Measurements from ENCODE around the gene NEAT1. TPM values are rescaled to one million over a fixed set of nuclear protein-coding genes. Genes with fewer than 3 reads are reported as not detected.

NEAT1 gene
- total RNA-seq, 1 donor from 2014 or later = 37.2 TPM

DNA sequence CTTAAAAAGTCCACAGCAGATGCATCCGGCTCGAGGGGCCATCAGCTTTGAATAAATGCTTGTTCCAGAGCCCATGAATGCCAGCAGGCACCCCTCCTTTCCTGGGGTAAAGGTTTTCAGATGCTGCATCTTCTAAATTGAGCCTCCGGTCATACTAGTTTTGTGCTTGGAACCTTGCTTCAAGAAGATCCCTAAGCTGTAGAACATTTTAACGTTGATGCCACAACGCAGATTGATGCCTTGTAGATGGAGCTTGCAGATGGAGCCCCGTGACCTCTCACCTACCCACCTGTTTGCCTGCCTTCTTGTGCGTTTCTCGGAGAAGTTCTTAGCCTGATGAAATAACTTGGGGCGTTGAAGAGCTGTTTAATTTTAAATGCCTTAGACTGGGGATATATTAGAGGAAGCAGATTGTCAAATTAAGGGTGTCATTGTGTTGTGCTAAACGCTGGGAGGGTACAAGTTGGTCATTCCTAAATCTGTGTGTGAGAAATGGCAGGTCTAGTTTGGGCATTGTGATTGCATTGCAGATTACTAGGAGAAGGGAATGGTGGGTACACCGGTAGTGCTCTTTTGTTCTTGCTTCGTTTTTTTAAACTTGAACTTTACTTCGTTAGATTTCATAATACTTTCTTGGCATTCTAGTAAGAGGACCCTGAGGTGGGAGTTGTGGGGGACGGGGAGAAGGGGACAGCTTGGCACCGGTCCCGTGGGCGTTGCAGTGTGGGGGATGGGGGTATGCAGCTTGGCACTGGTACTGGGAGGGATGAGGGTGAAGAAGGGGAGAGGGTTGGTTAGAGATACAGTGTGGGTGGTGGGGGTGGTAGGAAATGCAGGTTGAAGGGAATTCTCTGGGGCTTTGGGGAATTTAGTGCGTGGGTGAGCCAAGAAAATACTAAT, 1.9 kb downstream of the NEAT1 start:
- TF ChIP-seq, protein P1, sequence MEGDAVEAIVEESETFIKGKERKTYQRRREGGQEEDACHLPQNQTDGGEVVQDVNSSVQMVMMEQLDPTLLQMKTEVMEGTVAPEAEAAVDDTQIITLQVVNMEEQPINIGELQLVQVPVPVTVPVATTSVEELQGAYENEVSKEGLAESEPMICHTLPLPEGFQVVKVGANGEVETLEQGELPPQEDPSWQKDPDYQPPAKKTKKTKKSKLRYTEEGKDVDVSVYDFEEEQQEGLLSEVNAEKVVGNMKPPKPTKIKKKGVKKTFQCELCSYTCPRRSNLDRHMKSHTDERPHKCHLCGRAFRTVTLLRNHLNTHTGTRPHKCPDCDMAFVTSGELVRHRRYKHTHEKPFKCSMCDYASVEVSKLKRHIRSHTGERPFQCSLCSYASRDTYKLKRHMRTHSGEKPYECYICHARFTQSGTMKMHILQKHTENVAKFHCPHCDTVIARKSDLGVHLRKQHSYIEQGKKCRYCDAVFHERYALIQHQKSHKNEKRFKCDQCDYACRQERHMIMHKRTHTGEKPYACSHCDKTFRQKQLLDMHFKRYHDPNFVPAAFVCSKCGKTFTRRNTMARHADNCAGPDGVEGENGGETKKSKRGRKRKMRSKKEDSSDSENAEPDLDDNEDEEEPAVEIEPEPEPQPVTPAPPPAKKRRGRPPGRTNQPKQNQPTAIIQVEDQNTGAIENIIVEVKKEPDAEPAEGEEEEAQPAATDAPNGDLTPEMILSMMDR (conservative IDR thresholded peaks at IDR 0.05) = no peak
- H3K36me3 Mint-ChIP-seq (ENCODE audit: low read depth) = no peaks in the 10 kb centered on the region
- H3K4me3 Mint-ChIP-seq = peak overlapping the region; percentile 92
- H3K9me3 Mint-ChIP-seq = no peaks in the 10 kb centered on the region
- peak overlapping the region; percentile 88 for H3K27ac Mint-ChIP-seq (ENCODE audit: unreplicated experiment)
- no peak for DNase-seq (ENCODE audit: low read depth, low spot score)
- peaks cover 14% of the 10 kb centered on the region for H3K27me3 Mint-ChIP-seq (ENCODE audit: low read depth)
- peaks cover 87% of the 10 kb centered on the region for H3K4me1 Mint-ChIP-seq

DNA sequence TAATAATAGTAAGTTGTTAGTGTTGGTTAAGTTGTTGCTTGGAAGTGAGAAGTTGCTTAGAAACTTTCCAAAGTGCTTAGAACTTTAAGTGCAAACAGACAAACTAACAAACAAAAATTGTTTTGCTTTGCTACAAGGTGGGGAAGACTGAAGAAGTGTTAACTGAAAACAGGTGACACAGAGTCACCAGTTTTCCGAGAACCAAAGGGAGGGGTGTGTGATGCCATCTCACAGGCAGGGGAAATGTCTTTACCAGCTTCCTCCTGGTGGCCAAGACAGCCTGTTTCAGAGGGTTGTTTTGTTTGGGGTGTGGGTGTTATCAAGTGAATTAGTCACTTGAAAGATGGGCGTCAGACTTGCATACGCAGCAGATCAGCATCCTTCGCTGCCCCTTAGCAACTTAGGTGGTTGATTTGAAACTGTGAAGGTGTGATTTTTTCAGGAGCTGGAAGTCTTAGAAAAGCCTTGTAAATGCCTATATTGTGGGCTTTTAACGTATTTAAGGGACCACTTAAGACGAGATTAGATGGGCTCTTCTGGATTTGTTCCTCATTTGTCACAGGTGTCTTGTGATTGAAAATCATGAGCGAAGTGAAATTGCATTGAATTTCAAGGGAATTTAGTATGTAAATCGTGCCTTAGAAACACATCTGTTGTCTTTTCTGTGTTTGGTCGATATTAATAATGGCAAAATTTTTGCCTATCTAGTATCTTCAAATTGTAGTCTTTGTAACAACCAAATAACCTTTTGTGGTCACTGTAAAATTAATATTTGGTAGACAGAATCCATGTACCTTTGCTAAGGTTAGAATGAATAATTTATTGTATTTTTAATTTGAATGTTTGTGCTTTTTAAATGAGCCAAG, 2.7 kb downstream of the NEAT1 start:
- peak overlapping the region; percentile 92 for H3K4me3 Mint-ChIP-seq
- TF ChIP-seq, protein P1 (conservative IDR thresholded peaks at IDR 0.05) = peak; percentile 29
- H3K27ac Mint-ChIP-seq (ENCODE audit: unreplicated experiment) = no peak overlapping the region
- H3K27me3 Mint-ChIP-seq (ENCODE audit: low read depth) = peaks cover 14% of the 10 kb centered on the region
- no peaks in the 10 kb centered on the region for H3K36me3 Mint-ChIP-seq (ENCODE audit: low read depth)
- no peak for DNase-seq (ENCODE audit: low read depth, low spot score)
- H3K4me1 Mint-ChIP-seq = peaks cover 88% of the 10 kb centered on the region
- H3K9me3 Mint-ChIP-seq = no peaks in the 10 kb centered on the region

DNA sequence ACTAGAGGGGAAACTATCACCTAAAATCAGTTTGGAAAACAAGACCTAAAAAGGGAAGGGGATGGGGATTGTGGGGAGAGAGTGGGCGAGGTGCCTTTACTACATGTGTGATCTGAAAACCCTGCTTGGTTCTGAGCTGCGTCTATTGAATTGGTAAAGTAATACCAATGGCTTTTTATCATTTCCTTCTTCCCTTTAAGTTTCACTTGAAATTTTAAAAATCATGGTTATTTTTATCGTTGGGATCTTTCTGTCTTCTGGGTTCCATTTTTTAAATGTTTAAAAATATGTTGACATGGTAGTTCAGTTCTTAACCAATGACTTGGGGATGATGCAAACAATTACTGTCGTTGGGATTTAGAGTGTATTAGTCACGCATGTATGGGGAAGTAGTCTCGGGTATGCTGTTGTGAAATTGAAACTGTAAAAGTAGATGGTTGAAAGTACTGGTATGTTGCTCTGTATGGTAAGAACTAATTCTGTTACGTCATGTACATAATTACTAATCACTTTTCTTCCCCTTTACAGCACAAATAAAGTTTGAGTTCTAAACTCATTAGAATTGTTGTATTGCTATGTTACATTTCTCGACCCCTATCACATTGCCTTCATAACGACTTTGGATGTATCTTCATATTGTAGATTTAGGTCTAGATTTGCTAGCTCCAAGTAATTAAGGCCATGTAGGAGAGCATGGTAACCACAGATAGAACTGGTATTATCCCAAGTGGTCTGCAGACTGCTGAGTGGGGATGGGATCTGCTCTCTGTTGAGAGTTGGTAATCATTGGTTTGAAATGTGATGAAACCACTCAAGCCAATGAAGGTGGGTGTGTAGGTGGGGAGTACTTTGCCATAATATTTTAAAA, 3.6 kb downstream of the NEAT1 start:
- DNase-seq (ENCODE audit: low read depth, low spot score) = no peak
- H3K4me3 Mint-ChIP-seq = peak overlapping the region; percentile 8
- TF ChIP-seq, protein P1 (conservative IDR thresholded peaks at IDR 0.05) = no peak
- no peak overlapping the region for H3K27ac Mint-ChIP-seq (ENCODE audit: unreplicated experiment)
- H3K9me3 Mint-ChIP-seq = no peaks in the 10 kb centered on the region
- H3K4me1 Mint-ChIP-seq = peaks cover 82% of the 10 kb centered on the region
- H3K27me3 Mint-ChIP-seq (ENCODE audit: low read depth) = peaks cover 14% of the 10 kb centered on the region
- no peaks in the 10 kb centered on the region for H3K36me3 Mint-ChIP-seq (ENCODE audit: low read depth)

DNA sequence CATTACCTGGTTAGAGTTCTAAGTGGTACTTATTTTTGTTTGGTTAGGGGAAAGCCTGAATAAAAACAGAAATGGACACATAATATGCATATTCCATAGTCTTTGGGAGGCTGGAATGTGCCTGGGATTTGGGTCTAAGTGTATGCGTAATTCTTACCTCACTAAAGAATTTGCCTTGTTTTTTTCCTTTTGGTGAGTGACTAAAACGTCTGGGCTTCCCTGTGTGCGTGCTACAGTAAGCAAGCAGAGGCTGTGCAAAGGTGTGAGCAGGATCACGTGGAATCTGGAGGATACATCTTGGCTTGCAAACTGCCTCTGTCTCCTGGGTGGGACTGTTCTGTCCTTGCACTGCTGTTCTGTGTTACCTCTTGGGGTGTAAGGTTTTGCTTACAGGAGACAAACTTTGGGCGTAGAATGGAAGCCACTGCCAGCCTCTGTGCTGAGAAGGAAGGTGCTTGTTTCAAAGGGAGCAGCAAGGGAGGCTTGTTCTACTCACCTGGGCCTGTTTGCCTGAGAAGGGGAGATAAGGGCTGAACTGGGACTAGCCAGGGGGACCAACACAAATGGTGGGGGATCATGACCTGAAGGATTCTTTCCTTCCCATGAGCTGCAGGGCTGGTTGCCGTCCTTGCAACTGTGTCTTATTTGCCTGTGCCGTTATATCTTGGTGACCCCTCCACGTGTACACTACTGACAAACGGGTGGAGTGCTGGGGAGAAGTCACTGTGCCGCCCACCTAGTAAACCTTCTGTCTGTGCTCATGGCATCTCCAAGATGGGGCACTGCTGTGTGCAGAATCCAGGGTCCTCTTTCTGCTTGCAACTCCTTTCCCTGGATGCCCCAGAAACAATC, 4.5 kb downstream of the NEAT1 start:
- Mint-ChIP-seq H3K27ac (ENCODE audit: unreplicated experiment) (no peak overlapping the region), H3K27me3 (ENCODE audit: low read depth) (peaks cover 14% of the 10 kb centered on the region), H3K4me1 (peaks cover 74% of the 10 kb centered on the region), H3K9me3 (no peaks in the 10 kb centered on the region), H3K36me3 (ENCODE audit: low read depth) (no peaks in the 10 kb centered on the region), H3K4me3 (peak overlapping the region; percentile 8)
- TF ChIP-seq, protein P1 (conservative IDR thresholded peaks at IDR 0.05) = no peak
- no peak for DNase-seq (ENCODE audit: low read depth, low spot score)
